Activated CD8-positive, alpha-beta T cell treated with anti-CD3 and anti-CD28 coated beads, Interleukin-2, amount 10 ng/mL, durations not matched to agents 7 days and 5 days (primary cell): ENCODE data around the gene THAP7. TPM values are rescaled to one million over a fixed set of nuclear protein-coding genes. Genes with fewer than 3 reads are reported as not detected.
"Not testable (repeated sequence)": the region's sequence is repeated elsewhere in the genome, so short reads cannot be mapped to it uniquely, and the experiment has no call there.

Experiments used
- ATAC-seq: fragments of 150-1000 bp; cut with Tn5 transposase; one replicate; pipeline ENCODE4 v1.10.0; 2021; ENCODE audit warnings: moderate library complexity
- CTCF ChIA-PET: fragments of 350-600 bp; sonication (Branson Sonifier 250); formaldehyde crosslinking; loops from one replicate; lab custom pipeline; 2021; ENCODE audit warnings: antibody characterized with exemption; lab: Charles Lee
- POLR2A ChIA-PET: fragments of 350-600 bp; sonication (Branson Sonifier 250); formaldehyde crosslinking; loops from one replicate; lab custom pipeline; 2021; ENCODE audit warnings: antibody characterized with exemption; lab: Charles Lee
- DNase-seq: peaks from one replicate; pipeline ENCODE4 v3.0.0-alpha.2; 2020
- H3K27ac Mint-ChIP-seq: one replicate; pipeline ENCODE4 v1.8.0; 2021; ENCODE audit warnings: mild to moderate bottlenecking, mixed read lengths
- H3K27me3 Mint-ChIP-seq: one replicate; pipeline ENCODE4 v1.8.0; 2021; ENCODE audit warnings: low read depth, mixed read lengths
- H3K36me3 Mint-ChIP-seq: one replicate; pipeline ENCODE4 v1.8.0; 2021; ENCODE audit warnings: low read depth, mixed read lengths
- H3K4me1 Mint-ChIP-seq: one replicate; pipeline ENCODE4 v1.8.0; 2021; ENCODE audit warnings: low read depth, mixed read lengths
- H3K4me3 Mint-ChIP-seq: one replicate; pipeline ENCODE4 v1.8.0; 2021; ENCODE audit warnings: mild to moderate bottlenecking, mixed read lengths
- H3K9me3 Mint-ChIP-seq: one replicate; pipeline ENCODE4 v1.8.0; 2022; ENCODE audit warnings: mixed read lengths; ENCODE audit not compliant: insufficient read depth
- total RNA-seq, 2 experiments: library from RNA; stranded (reverse); gene quantifications; one replicate each; pipeline ENCODE4 v1.2.3, GENCODE V29; 2021

Gene THAP7
- total RNA-seq, 2 experiments from 2014 or later: 31.7 to 32.0 TPM

- Mint-ChIP-seq H3K27me3 (peaks cover 28% of the 10 kb centered on the region), H3K4me1 (peaks cover 25% of the 10 kb centered on the region), H3K4me3 (no peak overlapping the region), H3K9me3 (no peaks in the 10 kb centered on the region), H3K36me3 (no peaks in the 10 kb centered on the region), H3K27ac (peak overlapping the region; percentile 30)
- ChIA-PET POLR2A (no interaction called here), CTCF (no interaction called here)
- no peak for DNase-seq
- no peak for ATAC-seq
Measured at GRCh38 chr22:21042978-21043859, 41.3 kb upstream of the THAP7 start.

GRCh38 chr22:21041937-21042336 is 40.0 kb upstream of the THAP7 start:
- Mint-ChIP-seq H3K9me3 (no peaks in the 10 kb centered on the region), H3K4me1 (peaks cover 25% of the 10 kb centered on the region), H3K27me3 (peaks cover 28% of the 10 kb centered on the region), H3K36me3 (no peaks in the 10 kb centered on the region), H3K27ac (no peak overlapping the region), H3K4me3 (no peak overlapping the region)
- ChIA-PET POLR2A (no interaction called here), CTCF (no interaction called here)
- no peak for ATAC-seq
- no peak for DNase-seq

GRCh38 chr22:21039158-21039557 is 37.2 kb upstream of the THAP7 start:
- H3K9me3 Mint-ChIP-seq, H3K27ac Mint-ChIP-seq, H3K36me3 Mint-ChIP-seq, CTCF ChIA-PET, DNase-seq, H3K4me3 Mint-ChIP-seq, ATAC-seq, POLR2A ChIA-PET: not testable (repeated sequence)
- Mint-ChIP-seq H3K4me1 (peaks cover 11% of the 10 kb centered on the region), H3K27me3 (peaks cover 20% of the 10 kb centered on the region)

GRCh38 chr22:21038405-21038804 is 36.5 kb upstream of the THAP7 start:
- CTCF ChIA-PET: interaction anchor here (0.6 kb wide), 1 partner anchor 17 kb away, joined by 3 read pairs; no protein-coding TSS in a partner anchor

GRCh38 chr22:21034989-21035388 is 33.1 kb upstream of the THAP7 start:
- no peak overlapping the region for H3K27ac Mint-ChIP-seq
- no peak overlapping the region for H3K4me3 Mint-ChIP-seq
- CTCF ChIA-PET: interaction anchor here (1.0 kb wide), 1 partner anchor 10 kb away, joined by 3 read pairs; no protein-coding TSS in a partner anchor
- H3K4me1 Mint-ChIP-seq: peaks cover 5% of the 10 kb centered on the region
- no peaks in the 10 kb centered on the region for H3K36me3 Mint-ChIP-seq
- peaks cover 39% of the 10 kb centered on the region for H3K27me3 Mint-ChIP-seq
- no peaks in the 10 kb centered on the region for H3K9me3 Mint-ChIP-seq
- DNase-seq: no peak
- POLR2A ChIA-PET: no interaction called here
- no peak for ATAC-seq

More at GRCh38 chr22:21038405-21038804, 36.5 kb upstream of the THAP7 start:
- peaks cover 8% of the 10 kb centered on the region for H3K4me1 Mint-ChIP-seq
- H3K9me3 Mint-ChIP-seq: no peaks in the 10 kb centered on the region
- no peak overlapping the region for H3K27ac Mint-ChIP-seq
- ATAC-seq: no peak
- no peak overlapping the region for H3K4me3 Mint-ChIP-seq
- no peaks in the 10 kb centered on the region for H3K36me3 Mint-ChIP-seq
- DNase-seq: no peak
- POLR2A ChIA-PET: no interaction called here
- H3K27me3 Mint-ChIP-seq: peaks cover 21% of the 10 kb centered on the region

- no peak overlapping the region for H3K4me3 Mint-ChIP-seq
- CTCF ChIA-PET: no interaction called here
- peaks cover 45% of the 10 kb centered on the region for H3K27me3 Mint-ChIP-seq
- H3K36me3 Mint-ChIP-seq: no peaks in the 10 kb centered on the region
- no peaks in the 10 kb centered on the region for H3K9me3 Mint-ChIP-seq
- ATAC-seq (no peak), DNase-seq (no peak)
- POLR2A ChIA-PET: no interaction called here
- H3K27ac Mint-ChIP-seq: no peak overlapping the region
- H3K4me1 Mint-ChIP-seq: peaks cover 5% of the 10 kb centered on the region
Measured at GRCh38 chr22:21033895-21034294, 32.0 kb upstream of the THAP7 start.

GRCh38 chr22:21032868-21033688 is 31.2 kb upstream of the THAP7 start:
- H3K9me3 Mint-ChIP-seq: no peaks in the 10 kb centered on the region
- ChIA-PET POLR2A (no interaction called here), CTCF (no interaction called here)
- H3K27me3 Mint-ChIP-seq: peaks cover 41% of the 10 kb centered on the region
- ATAC-seq (no peak), DNase-seq (no peak)
- H3K36me3 Mint-ChIP-seq: no peaks in the 10 kb centered on the region
- H3K4me3 Mint-ChIP-seq: no peak overlapping the region
- H3K27ac Mint-ChIP-seq: no peak overlapping the region
- H3K4me1 Mint-ChIP-seq: peaks cover 5% of the 10 kb centered on the region

GRCh38 chr22:21032037-21032867 is 30.3 kb upstream of the THAP7 start, which contains the start of gene SLC7A4:
Gene SLC7A4, minus strand, starts transcription at chr22:21032561. Its CDS starts 749 bp downstream, at chr22:21031812.
- Mint-ChIP-seq H3K4me3 (peak within 1 kb of the TSS; percentile 12), H3K36me3 (no peaks in the 10 kb centered on the region), H3K27me3 (peaks cover 41% of the 10 kb centered on the region), H3K4me1 (peaks cover 5% of the 10 kb centered on the region), H3K27ac (no peak within 1 kb of the TSS), H3K9me3 (no peaks in the 10 kb centered on the region)
- ChIA-PET CTCF (interaction anchor here (0.8 kb wide), 1 partner anchor 11 kb away, joined by 4 read pairs; no protein-coding TSS in a partner anchor), POLR2A (no interaction called here)
- no peak for DNase-seq
- ATAC-seq: peak; percentile 59

- Mint-ChIP-seq H3K27me3 (peaks cover 41% of the 10 kb centered on the region), H3K4me3 (no peak overlapping the region), H3K9me3 (no peaks in the 10 kb centered on the region), H3K4me1 (peaks cover 5% of the 10 kb centered on the region), H3K27ac (no peak overlapping the region), H3K36me3 (no peaks in the 10 kb centered on the region)
- ATAC-seq (no peak), DNase-seq (no peak)
- ChIA-PET POLR2A (no interaction called here), CTCF (interaction anchor here (0.8 kb wide), 1 partner anchor 11 kb away, joined by 4 read pairs; no protein-coding TSS in a partner anchor)
Measured at GRCh38 chr22:21031545-21032036, 29.7 kb upstream of the THAP7 start.

- CTCF ChIA-PET: no interaction called here
- H3K4me1 Mint-ChIP-seq: peaks cover 7% of the 10 kb centered on the region
Measured at GRCh38 chr22:21030621-21031544, 29.0 kb upstream of the THAP7 start.

More at GRCh38 chr22:21030621-21031544, 29.0 kb upstream of the THAP7 start:
- POLR2A ChIA-PET: no interaction called here
- H3K4me3 Mint-ChIP-seq: no peak overlapping the region
- no peaks in the 10 kb centered on the region for H3K36me3 Mint-ChIP-seq
- H3K27ac Mint-ChIP-seq: no peak overlapping the region
- ATAC-seq (no peak), DNase-seq (no peak)
- no peaks in the 10 kb centered on the region for H3K9me3 Mint-ChIP-seq
- peaks cover 39% of the 10 kb centered on the region for H3K27me3 Mint-ChIP-seq
